ENCODE results near the gene RUNX2. TPM values are rescaled to one million over a fixed set of nuclear protein-coding genes. Genes with fewer than 3 reads are reported as not detected.
A peak's percentile ranks its signal among the peaks of the same experiment; 100 is the strongest.

RUNX2 gene
- polyA plus RNA-seq, 1 of the 3 experiments (the other 2 are of a cell fraction) = 4.4 TPM

DNA sequence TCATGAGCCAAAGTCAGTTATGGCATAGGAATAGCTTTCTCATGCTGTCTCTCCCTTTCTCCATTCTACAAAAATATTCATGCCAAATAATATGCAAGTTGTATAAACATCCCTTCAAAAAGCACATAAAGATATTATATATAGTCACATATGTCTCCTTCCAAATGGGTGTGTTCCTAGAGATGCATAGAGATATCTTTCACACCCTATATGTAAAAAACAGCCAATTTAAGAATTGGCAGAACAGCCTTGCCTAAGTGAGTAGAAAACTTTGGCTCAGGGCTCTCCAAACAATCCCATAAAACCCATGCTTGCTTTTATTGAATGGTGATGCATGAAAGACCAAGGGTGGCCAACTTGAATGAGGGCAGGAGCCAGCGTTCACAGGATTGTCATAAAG is 324.3 kb downstream of the RUNX2 start:
- H3K4me2 ChIP-seq = no peak overlapping the region; the same call in 1 of the 2 replicates
- peaks cover 20% of the 10 kb centered on the region for H3F3A ChIP-seq (replicated peaks; ENCODE audit: insufficient read depth)
- 0 out of 2 replicates have a peak, but pooled peaks cover 3% of the 10 kb centered on the region for H3K79me2 ChIP-seq (ENCODE audit: insufficient read depth)
- H3K36me3 ChIP-seq (replicated peaks in 1 of 2; ENCODE audit: control insufficient read depth in 1 of 2, insufficient read depth in 2 of 2, low read length in 1 of 2) = no peaks in the 10 kb centered on the region
- no peak overlapping the region for H2AFZ ChIP-seq (ENCODE audit: low read depth)
- H3K9me3 ChIP-seq = no peaks in the 10 kb centered on the region
- peak overlapping the region in 1 of 2 experiments; percentile 93; a peak in 1 of 4 replicates for H3K27ac ChIP-seq (ENCODE audit: low read depth in 2 of 2, low read length in 1 of 2)
- CTCF ChIA-PET = no interaction called here
- WGBS (ENCODE audit: low lambda C conversion rate) = 50% methylated on average over 1 of the region's 1 CpG
- H3K4me3 ChIP-seq (ENCODE audit: low read depth in 2 of 2, low read length in 1 of 2) = no peak overlapping the region
- H3K4me1 ChIP-seq (ENCODE audit: control insufficient read depth in 1 of 2, insufficient read depth in 2 of 2, low read depth in 1 of 2, low read length in 1 of 2) = peaks cover 0 to 39% of the 10 kb centered on the region in 2 experiments; a peak in 3 of 4 replicates
- H3K9me2 ChIP-seq = no peaks in the 10 kb centered on the region
- POLR2A ChIA-PET = no interaction called here
- no peak for DNase-seq
- H4K20me1 ChIP-seq (ENCODE audit: insufficient read depth) = no peaks in the 10 kb centered on the region
- no peaks in the 10 kb centered on the region for H3K27me3 ChIP-seq (ENCODE audit: insufficient read depth)
- TF ChIP-seq EP300 (IDR thresholded peaks at IDR 0.05; ENCODE audit: borderline replicate concordance in 1 of 2, low read depth in 1 of 2, low read length in 1 of 2) = no peak
- TF ChIP-seq, protein P1, sequence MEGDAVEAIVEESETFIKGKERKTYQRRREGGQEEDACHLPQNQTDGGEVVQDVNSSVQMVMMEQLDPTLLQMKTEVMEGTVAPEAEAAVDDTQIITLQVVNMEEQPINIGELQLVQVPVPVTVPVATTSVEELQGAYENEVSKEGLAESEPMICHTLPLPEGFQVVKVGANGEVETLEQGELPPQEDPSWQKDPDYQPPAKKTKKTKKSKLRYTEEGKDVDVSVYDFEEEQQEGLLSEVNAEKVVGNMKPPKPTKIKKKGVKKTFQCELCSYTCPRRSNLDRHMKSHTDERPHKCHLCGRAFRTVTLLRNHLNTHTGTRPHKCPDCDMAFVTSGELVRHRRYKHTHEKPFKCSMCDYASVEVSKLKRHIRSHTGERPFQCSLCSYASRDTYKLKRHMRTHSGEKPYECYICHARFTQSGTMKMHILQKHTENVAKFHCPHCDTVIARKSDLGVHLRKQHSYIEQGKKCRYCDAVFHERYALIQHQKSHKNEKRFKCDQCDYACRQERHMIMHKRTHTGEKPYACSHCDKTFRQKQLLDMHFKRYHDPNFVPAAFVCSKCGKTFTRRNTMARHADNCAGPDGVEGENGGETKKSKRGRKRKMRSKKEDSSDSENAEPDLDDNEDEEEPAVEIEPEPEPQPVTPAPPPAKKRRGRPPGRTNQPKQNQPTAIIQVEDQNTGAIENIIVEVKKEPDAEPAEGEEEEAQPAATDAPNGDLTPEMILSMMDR (IDR thresholded peaks at IDR 0.05) = no peak
- TF ChIP-seq, protein P2, sequence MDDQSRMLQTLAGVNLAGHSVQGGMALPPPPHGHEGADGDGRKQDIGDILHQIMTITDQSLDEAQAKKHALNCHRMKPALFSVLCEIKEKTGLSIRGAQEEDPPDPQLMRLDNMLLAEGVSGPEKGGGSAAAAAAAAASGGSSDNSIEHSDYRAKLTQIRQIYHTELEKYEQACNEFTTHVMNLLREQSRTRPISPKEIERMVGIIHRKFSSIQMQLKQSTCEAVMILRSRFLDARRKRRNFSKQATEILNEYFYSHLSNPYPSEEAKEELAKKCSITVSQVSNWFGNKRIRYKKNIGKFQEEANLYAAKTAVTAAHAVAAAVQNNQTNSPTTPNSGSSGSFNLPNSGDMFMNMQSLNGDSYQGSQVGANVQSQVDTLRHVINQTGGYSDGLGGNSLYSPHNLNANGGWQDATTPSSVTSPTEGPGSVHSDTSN (IDR thresholded peaks at IDR 0.05) = no peak
- TF ChIP-seq ZBTB33 (IDR thresholded peaks at IDR 0.05; ENCODE audit: borderline replicate concordance, low read depth) = no peak
- no peak for TF ChIP-seq TCF12 (IDR thresholded peaks at IDR 0.05)
- no peak for TF ChIP-seq IRF3 (IDR thresholded peaks at IDR 0.05; ENCODE audit: low read depth, low read length)
- no peak for TF ChIP-seq JUND (IDR thresholded peaks at IDR 0.05)
- no peak for TF ChIP-seq GABPA (IDR thresholded peaks at IDR 0.05; ENCODE audit: low read depth)
- TF ChIP-seq RXRA (IDR thresholded peaks at IDR 0.05; ENCODE audit: borderline replicate concordance, low read depth) = no peak
- TF ChIP-seq SIN3A (IDR thresholded peaks at IDR 0.05; ENCODE audit: borderline replicate concordance, low read depth, low read length) = no peak
- no peak for TF ChIP-seq FOXJ3 (CRISPR knock-in tag; IDR thresholded peaks at IDR 0.05)
- no peak for TF ChIP-seq RAD21 (IDR thresholded peaks at IDR 0.05; ENCODE audit: low read length)
- no peak for TF ChIP-seq SMC3 (IDR thresholded peaks at IDR 0.05; ENCODE audit: low read depth, low read length)
- no peak for TF ChIP-seq USF2 (IDR thresholded peaks at IDR 0.05; ENCODE audit: borderline replicate concordance, low read depth, low read length)
- no peak for TF ChIP-seq RCOR1 (IDR thresholded peaks at IDR 0.05; ENCODE audit: low read length)
- no peak for TF ChIP-seq POLR2AphosphoS5 (IDR thresholded peaks at IDR 0.05; ENCODE audit: low read depth, low read length)
- TF ChIP-seq RFX5 (IDR thresholded peaks at IDR 0.05; ENCODE audit: low read length) = no peak
- TF ChIP-seq, protein P3, sequence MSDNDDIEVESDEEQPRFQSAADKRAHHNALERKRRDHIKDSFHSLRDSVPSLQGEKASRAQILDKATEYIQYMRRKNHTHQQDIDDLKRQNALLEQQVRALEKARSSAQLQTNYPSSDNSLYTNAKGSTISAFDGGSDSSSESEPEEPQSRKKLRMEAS (IDR thresholded peaks at IDR 0.05; ENCODE audit: low read depth) = no peak
- TF ChIP-seq NFIC (IDR thresholded peaks at IDR 0.05; ENCODE audit: borderline replicate concordance) = no peak
- no peak for TF ChIP-seq YY1 (IDR thresholded peaks at IDR 0.05; ENCODE audit: low read depth)
- H3K9ac ChIP-seq = no peak overlapping the region
